Measurements from ENCODE around the gene SREBF2. TPM values are rescaled to one million over a fixed set of nuclear protein-coding genes. Genes with fewer than 3 reads are reported as not detected.
A peak's percentile ranks its signal among the peaks of the same experiment; 100 is the strongest.

Gene SREBF2
- total RNA-seq, 1 donor from 2014 or later, result 44.2 TPM

- peaks cover 3% of the 10 kb centered on the region for H3K36me3 ChIP-seq (ENCODE audit: control insufficient read depth, insufficient read depth, low read length)
- DNase-seq (ENCODE audit: low read depth) (no peak), FAIRE-seq (no peak)
- H3K4me3 ChIP-seq (ENCODE audit: low read depth, low read length), result no peak overlapping the region
- no peak for TF ChIP-seq CTCF (IDR thresholded peaks at IDR 0.05; ENCODE audit: insufficient read depth, low read length, severe bottlenecking)
- H3K27me3 ChIP-seq (ENCODE audit: control insufficient read depth, insufficient read depth, low read length), result no peaks in the 10 kb centered on the region
Measured at GRCh38 chr22:41816871-41817270, 16.0 kb upstream of the SREBF2 start.

GRCh38 chr22:41818011-41818410 lies 14.9 kb upstream of the SREBF2 start:
- Histone ChIP-seq H3K27me3 (ENCODE audit: control insufficient read depth, insufficient read depth, low read length) (no peaks in the 10 kb centered on the region), H3K4me3 (ENCODE audit: low read depth, low read length) (no peak overlapping the region), H3K36me3 (ENCODE audit: control insufficient read depth, insufficient read depth, low read length) (peaks cover 3% of the 10 kb centered on the region)
- no peak for DNase-seq (ENCODE audit: low read depth)
- peak; percentile 75 for FAIRE-seq
- TF ChIP-seq CTCF (IDR thresholded peaks at IDR 0.05; ENCODE audit: insufficient read depth, low read length, severe bottlenecking), result no peak

GRCh38 chr22:41818596-41818995 lies 14.3 kb upstream of the SREBF2 start:
- FAIRE-seq (no peak), DNase-seq (ENCODE audit: low read depth) (no peak)
- no peak overlapping the region for H3K4me3 ChIP-seq (ENCODE audit: low read depth, low read length)
- H3K27me3 ChIP-seq (ENCODE audit: control insufficient read depth, insufficient read depth, low read length), result no peaks in the 10 kb centered on the region
- TF ChIP-seq CTCF (IDR thresholded peaks at IDR 0.05; ENCODE audit: insufficient read depth, low read length, severe bottlenecking), result no peak
- H3K36me3 ChIP-seq (ENCODE audit: control insufficient read depth, insufficient read depth, low read length), result peaks cover 2% of the 10 kb centered on the region

GRCh38 chr22:41819257-41819656 lies 13.6 kb upstream of the SREBF2 start:
- no peak overlapping the region for H3K4me3 ChIP-seq (ENCODE audit: low read depth, low read length)
- FAIRE-seq, result no peak
- H3K27me3 ChIP-seq (ENCODE audit: control insufficient read depth, insufficient read depth, low read length), result no peaks in the 10 kb centered on the region
- no peak for DNase-seq (ENCODE audit: low read depth)
- H3K36me3 ChIP-seq (ENCODE audit: control insufficient read depth, insufficient read depth, low read length), result no peaks in the 10 kb centered on the region
- no peak for TF ChIP-seq CTCF (IDR thresholded peaks at IDR 0.05; ENCODE audit: insufficient read depth, low read length, severe bottlenecking)

GRCh38 chr22:41820447-41820846 lies 12.5 kb upstream of the SREBF2 start:
- no peak overlapping the region for H3K4me3 ChIP-seq (ENCODE audit: low read depth, low read length)
- H3K36me3 ChIP-seq (ENCODE audit: control insufficient read depth, insufficient read depth, low read length), result no peaks in the 10 kb centered on the region
- no peaks in the 10 kb centered on the region for H3K27me3 ChIP-seq (ENCODE audit: control insufficient read depth, insufficient read depth, low read length)
- TF ChIP-seq CTCF (IDR thresholded peaks at IDR 0.05; ENCODE audit: insufficient read depth, low read length, severe bottlenecking), result no peak
- FAIRE-seq (no peak), DNase-seq (ENCODE audit: low read depth) (no peak)

Data from bronchial epithelial cell (primary cell).